Cerebellar cortex (tissue), 1 donor: Measurements from ENCODE around the gene PRPF31.
A peak's percentile ranks its signal among the peaks of the same experiment; 100 is the strongest.
"Not testable (repeated sequence)": the region's sequence is repeated elsewhere in the genome, so short reads cannot be mapped to it uniquely, and the experiment has no call there.

ENCODE experiments used
- DNase-seq: peaks from one replicate; pipeline ENCODE4 v3.0.0-alpha.2; 2015; ENCODE audit warnings: low spot score

PRPF31 gene

DNA sequence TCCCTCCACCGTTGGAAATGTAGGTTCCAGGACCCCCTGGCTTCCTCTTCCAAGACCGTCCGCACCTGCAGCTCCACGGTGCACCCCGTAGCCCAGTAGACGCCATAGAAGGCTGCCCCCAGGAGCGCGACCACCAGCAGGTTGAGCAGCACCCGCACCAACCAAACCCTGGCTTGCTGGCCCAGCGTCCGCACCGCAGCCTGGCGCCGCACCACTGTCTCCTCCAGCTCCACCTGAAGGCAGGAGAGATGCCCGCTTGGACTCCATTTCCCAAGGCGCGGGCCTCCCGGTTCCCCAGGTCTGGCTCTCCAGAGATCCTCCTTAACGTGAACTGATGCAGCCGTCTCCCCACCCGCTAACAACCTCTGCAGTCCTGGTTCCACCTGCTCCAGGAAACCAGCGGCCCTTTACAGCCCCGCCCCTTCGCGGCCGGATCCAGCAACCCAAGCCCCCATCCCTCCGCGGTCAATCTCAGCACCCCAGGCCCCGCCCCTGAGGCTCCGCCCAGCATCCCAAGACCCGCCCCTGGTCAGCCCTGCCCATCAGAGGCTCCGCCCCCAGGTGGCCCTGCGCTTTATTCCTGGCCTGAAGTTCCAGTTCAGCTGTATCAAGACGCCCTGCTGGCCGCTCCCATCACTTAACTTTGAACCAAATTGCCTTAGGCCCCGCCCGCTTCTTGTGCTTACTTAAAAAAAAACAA lies 49.0 kb downstream of the PRPF31 start:
- DNase-seq: no peak

- no peak for DNase-seq
These were observed 49.7 kb downstream of the PRPF31 start for GRCh38 chr19:54165222-54165621.

DNA sequence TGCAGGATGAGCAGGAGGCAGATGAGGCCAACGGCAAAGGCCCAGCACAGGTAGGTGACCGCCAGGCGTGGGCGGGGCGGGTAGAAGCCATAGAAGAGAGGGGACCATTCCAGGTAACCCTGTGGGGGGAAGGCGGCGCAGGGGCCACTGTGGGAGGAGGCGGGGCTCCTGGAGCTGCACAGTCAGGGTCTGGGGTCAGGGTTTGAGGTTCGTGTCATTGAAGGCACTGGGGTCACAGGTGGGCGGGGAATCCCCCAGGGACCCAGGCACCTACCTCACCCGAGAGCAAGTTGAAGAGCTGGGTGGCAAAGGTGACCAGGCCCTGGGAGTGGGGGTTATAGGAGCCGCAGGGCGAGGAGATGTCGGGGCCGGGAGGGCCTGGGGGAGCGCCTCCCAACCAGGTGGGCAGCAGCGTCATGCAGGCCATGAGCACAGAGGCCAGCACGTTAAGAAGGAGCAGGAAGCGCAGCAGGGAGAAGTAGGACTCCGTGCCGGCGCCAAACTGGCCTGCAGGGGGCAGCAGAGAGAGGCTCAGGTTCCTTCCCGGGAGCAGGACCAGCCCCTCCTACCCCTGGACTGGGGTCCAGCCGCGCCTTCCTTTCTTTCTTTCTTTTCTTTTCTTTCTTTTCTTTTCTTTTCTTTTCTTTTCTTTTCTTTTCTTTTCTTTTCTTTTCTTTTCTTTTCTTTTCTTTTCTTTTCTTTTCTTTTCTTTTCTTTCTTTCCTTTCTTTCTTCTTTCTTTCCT lies 52.8 kb downstream of the PRPF31 start:
- peak; percentile 84 for DNase-seq

DNA sequence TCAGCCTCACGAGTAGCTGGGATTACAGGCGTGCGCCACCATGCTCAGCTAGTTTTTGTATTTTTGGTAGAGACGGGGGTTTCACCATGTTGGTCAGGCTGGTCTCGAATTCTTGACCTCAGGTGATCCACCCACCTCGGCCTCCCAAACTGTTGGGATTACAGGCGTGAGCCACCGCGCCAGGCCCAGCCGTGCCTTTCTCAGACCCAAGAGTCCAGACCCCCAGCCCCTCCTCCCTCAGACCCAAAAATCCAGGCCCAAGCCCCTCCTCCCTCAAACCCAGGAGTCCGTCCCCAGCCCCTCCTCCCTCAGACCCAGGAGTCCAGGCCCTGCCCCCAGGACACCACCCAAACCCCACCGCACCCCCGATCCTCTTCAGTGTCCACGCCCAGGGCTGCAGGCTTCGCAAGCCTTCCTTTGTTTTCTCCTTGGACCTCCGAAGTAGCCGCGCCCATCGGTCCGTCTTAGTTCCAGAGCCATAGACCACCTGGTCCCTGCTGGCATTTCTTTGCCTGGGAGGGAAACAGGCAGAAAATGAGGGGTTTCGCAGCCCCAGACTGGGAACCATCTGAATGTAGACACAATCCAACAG lies 53.7 kb downstream of the PRPF31 start:
- no peak for DNase-seq

- not testable (repeated sequence) for DNase-seq
These were observed 56.3 kb downstream of the PRPF31 start for GRCh38 chr19:54171736-54172431.

DNA sequence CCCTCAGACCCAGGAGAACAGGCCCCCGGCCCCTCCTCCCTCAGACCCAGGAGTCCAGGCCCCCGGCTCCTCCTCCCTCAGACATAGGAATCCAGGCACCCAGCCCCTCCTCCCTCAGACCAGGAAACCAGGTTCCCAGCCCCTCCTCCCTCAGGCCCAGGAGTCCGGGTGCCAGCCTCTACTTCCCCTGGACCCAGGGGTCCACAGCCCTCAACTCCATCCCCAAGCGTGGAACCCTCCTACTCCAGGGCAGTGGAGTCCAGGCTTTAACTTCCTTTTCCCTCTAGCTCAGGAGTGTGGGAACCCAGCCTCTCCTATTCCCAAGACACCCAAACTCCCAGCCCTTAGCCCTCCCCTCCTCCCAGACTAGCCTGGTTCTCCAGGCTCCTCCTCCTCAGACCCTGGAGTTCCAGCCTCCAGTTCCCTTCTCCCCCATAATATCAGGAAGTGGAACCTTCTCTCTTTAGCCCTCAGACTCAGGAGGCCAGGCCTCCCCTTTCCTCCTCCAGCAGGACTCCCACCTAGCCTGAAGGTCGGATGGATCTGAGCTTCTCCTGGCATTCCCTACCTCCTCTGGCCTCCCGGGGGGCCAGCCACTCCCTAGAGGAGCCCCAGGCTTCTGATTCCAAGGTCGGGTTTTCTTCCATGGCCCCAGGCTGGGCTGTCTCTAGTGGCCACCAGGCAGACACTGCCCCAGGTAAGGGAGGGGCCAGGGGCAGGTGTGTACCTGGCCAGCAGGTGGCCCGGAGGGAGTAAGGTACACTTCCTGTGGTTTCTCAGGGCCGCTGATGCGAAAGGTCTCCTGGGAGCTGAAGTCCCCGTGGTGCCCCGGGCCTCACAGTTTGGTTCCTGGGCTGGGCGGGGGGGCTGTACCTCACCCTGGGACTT lies 57.2 kb downstream of the PRPF31 start, which contains the start of gene TMC4:
TMC4 (minus strand) TSS at position 690 of the 888 bp plus-strand sequence; CDS start at position 647, 43 bp downstream.
- DNase-seq: peak; percentile 32

DNA sequence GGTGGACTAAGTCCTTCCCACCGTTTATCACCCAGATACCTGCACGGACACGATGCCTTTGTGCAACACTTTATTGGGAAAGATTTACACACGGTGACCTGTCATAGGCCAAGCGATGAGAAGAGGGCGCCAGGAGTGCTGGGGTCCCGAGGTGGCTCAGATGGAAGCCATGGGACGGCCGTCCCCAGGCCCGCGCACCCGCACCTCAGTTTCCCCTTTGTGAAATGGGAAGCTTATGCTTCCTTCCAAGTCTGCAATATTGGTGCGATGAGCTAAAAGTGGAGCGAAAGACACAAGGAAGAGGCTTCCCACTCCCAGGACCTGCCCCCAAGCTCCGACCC lies 57.8 kb downstream of the PRPF31 start:
- no peak for DNase-seq

DNA sequence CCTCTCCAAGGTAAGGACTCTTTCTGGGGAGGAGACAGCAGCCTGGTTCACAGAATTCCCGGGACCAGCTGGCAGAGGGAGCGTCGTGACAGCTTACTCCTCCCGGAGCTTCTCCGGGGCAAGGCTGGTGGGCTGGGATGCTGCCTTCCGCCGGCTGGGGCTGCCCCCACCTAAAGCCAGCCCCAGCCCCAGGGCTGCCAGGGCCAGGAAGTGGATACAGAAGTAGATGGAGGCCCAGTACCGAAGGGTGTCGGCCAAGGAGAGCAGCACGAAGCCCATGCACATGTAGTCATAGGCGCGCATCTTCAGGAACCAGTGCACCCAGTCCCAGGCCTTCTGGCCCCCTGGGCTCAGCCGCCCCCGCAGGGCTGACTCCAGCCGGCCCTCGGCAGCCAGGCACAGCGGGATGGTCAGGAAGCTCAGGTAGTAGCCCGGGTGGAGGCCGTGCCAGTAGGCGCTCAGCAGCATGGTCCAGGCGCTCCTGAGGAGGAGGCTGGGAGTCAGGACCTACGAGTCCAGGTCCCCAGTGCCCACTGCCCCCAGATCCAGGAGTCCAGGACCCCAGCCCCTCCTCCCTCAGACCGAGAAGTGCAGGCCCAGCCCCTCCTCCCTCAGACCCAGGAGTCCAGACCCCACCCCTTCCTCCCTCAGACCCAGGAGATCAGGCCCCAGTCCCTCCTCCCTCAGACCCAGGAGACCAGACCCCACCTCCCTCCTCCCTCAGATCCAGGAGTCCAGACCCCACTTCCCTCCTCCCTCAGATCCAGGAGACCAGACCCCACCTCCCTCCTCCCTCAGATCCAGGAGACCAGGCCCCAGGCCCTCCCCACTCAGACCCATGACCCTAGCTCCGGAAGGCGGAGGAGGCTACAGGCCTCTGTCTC lies 58.6 kb downstream of the PRPF31 start:
- DNase-seq: no peak

DNA sequence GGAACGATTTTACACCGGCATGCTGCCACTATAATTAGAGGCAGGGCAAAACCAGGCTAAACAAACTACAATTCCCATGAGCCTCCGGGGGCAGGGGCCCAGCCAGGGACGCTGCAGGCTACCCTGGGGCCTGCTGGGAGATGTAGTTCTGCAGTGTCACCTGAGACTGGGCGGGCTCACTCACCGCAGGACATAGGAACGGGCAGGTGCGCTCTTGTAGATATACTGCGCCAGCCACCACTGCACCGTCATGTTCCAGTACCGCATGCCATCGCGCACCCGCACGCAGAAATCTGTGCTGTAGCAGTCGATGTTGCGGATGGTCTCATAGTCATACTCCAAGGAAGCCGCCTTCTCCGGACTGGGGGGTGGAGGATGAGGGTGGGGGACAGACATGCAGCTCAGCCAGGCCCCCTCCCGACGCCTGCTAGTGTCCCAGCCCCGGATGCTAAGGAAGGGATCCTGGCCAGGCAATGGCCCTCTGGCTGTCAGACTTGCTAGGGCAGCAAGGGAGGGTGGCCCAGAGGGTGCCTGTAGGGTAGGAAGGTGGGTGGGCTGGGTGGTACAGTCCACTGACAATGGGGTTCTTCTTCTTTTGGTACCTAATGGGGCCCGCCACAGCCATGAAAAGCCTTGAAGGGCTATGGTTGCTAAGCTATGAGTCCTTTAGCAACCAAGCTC lies 63.2 kb downstream of the PRPF31 start:
- peak; percentile 59 for DNase-seq

DNA sequence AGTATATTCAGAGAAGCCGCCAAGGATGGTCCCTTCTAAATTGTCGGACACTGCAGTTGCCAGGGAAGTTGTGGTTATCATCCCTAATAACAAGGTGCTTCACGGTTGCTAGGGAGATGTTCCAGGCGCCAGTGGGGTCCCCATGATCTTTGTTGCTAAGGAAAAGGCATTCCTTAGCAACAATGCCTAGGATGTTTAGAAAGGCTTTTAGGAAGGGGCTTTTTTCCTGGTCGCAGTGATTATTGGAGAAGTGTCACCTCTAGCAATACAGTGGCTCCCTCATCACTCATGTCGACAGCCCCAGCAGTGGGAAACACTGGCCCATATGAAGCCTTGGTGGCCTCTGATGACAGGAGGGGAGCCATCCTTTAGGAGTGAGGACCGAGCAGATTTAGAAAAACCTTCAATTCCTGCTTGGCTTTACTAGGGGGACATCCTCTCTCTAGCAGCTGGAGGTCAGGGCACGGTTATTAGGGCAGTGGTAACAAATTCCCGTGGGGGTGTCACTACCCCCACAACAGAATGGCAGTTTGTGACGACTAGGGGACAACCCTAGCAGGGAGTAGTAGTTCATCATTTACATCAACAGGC lies 63.8 kb downstream of the PRPF31 start:
- no peak for DNase-seq

DNA sequence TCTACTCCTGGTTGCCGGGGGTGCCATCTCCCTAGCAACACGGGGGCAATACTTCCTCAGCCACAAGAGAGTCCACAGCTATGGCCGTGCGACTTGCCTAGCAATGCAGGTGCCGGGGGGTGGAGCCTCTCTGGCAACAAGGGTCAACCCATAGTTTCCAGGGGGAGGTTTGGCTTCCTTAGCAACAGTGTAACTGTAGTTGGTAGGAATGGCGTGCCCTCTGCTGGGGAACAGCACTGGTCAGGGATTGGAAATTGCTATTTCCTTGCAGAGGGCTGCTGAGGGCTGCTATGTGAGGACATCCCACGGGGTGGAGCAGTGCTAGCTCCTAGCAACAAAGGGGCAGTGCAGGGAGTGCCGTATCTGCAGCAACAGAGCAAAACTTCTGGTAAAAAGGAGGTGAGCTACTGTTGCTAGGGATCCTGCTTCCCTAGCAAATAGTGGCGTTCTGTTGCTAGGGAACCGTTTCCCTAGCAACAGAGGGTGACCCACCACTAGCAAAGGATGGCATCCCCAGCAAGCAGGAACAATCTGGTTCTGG lies 64.4 kb downstream of the PRPF31 start:
- peak; percentile 81 for DNase-seq

GRCh38 chr19:54180691-54181091 lies 65.1 kb downstream of the PRPF31 start:
- DNase-seq: no peak
